Measurements from ENCODE around the gene CLTCL1. TPM values are rescaled to one million over a fixed set of nuclear protein-coding genes. Genes with fewer than 3 reads are reported as not detected.

The CLTCL1 gene
- total RNA-seq, 1 donor from 2014 or later = 4.3 TPM

GRCh38 chr22:19184276-19184997 lies 107.1 kb downstream of the CLTCL1 start:
- no peak for TF ChIP-seq CTCF (conservative IDR thresholded peaks at IDR 0.05; ENCODE audit: low read depth, low read length)
- DNase-seq (ENCODE audit: low read depth) = no peak
- no peak overlapping the region for H3K4me3 ChIP-seq (ENCODE audit: low read depth, low read length)

- no peak for TF ChIP-seq CTCF (conservative IDR thresholded peaks at IDR 0.05; ENCODE audit: low read depth, low read length)
- no peak overlapping the region for H3K4me3 ChIP-seq (ENCODE audit: low read depth, low read length)
- DNase-seq (ENCODE audit: low read depth) = no peak
Measured at GRCh38 chr22:19183216-19183615, 108.3 kb downstream of the CLTCL1 start.

- no peak for TF ChIP-seq CTCF (conservative IDR thresholded peaks at IDR 0.05; ENCODE audit: low read depth, low read length)
- no peak for DNase-seq (ENCODE audit: low read depth)
- H3K4me3 ChIP-seq (ENCODE audit: low read depth, low read length) = no peak overlapping the region
Measured at GRCh38 chr22:19182472-19183157, 108.9 kb downstream of the CLTCL1 start.

- TF ChIP-seq CTCF (conservative IDR thresholded peaks at IDR 0.05; ENCODE audit: low read depth, low read length) = no peak
- no peak overlapping the region for H3K4me3 ChIP-seq (ENCODE audit: low read depth, low read length)
- no peak for DNase-seq (ENCODE audit: low read depth)
Measured at GRCh38 chr22:19181786-19182471, 109.6 kb downstream of the CLTCL1 start.

- H3K4me3 ChIP-seq (ENCODE audit: low read depth, low read length) = no peak overlapping the region
- DNase-seq (ENCODE audit: low read depth) = no peak
- no peak for TF ChIP-seq CTCF (conservative IDR thresholded peaks at IDR 0.05; ENCODE audit: low read depth, low read length)
Measured at GRCh38 chr22:19180740-19181410, 110.6 kb downstream of the CLTCL1 start.

GRCh38 chr22:19180234-19180633 lies 111.3 kb downstream of the CLTCL1 start:
- TF ChIP-seq CTCF (conservative IDR thresholded peaks at IDR 0.05; ENCODE audit: low read depth, low read length) = no peak
- H3K4me3 ChIP-seq (ENCODE audit: low read depth, low read length) = no peak overlapping the region
- DNase-seq (ENCODE audit: low read depth) = no peak
